ENCODE results near the gene POLG.

POLG gene

DNA sequence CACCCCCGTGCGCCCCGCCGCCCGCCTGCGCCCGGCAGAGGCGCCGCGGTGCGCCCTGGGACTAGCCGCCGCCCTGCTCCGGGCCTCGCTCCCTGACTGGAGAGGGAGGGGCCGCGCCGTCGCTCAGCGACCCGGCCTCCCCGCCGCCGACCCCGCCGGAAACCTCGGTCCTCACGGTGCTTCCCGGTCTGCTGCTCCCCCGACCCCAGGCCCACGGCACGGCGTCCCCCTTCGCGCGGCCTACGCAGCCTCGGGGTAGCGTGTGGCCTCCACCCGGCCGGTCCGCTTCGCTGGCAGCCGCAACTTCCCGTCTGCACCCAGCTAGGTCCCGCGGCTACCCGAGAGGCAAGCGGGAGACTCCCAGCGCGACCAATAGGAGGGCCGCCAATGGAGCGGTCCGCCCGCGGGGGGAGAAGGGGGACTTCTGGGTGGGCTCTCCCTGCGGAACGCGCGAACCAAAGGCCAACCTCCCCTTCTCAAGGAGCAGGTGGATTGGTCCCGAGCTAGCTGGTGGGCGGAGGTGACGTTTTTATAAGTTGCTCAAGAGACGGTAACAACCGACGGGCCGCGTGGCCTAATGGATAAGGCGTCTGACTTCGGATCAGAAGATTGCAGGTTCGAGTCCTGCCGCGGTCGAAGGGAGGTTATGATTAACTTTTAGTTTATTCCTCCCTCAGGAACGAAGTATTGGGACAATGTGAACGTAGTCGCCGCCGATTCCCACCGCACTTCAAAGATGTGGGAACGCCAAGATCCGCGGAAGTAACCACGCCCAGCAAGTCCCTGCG lies at the start of gene POLG:
Gene POLG, minus strand, starts transcription at position 315 of the 788 bp plus-strand sequence. CDS start 1,070 bp downstream, outside the sequence.
- DNase-seq, result peak; percentile 89

DNA sequence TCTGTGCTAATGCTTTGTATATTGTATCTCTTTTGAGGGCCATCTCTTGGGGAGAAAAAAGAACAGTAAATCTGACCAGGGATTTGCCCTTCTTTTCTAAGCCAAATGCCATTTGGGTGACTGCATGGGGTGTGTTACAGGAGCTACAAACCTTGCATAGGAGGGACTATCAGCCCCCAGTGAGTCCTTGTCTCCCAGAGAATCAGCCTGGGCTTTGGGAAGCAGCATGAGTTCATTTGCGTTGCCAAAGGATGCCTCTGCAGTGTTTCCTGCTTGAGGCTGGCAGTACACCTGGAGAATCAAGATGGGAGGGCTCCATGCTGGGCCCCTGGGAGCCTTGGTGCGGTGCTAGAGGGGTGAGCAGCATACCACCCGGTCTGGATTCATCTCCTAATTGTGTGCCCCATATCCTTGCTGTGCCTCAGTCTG lies 49.6 kb upstream of the POLG start:
- DNase-seq, result no peak

DNA sequence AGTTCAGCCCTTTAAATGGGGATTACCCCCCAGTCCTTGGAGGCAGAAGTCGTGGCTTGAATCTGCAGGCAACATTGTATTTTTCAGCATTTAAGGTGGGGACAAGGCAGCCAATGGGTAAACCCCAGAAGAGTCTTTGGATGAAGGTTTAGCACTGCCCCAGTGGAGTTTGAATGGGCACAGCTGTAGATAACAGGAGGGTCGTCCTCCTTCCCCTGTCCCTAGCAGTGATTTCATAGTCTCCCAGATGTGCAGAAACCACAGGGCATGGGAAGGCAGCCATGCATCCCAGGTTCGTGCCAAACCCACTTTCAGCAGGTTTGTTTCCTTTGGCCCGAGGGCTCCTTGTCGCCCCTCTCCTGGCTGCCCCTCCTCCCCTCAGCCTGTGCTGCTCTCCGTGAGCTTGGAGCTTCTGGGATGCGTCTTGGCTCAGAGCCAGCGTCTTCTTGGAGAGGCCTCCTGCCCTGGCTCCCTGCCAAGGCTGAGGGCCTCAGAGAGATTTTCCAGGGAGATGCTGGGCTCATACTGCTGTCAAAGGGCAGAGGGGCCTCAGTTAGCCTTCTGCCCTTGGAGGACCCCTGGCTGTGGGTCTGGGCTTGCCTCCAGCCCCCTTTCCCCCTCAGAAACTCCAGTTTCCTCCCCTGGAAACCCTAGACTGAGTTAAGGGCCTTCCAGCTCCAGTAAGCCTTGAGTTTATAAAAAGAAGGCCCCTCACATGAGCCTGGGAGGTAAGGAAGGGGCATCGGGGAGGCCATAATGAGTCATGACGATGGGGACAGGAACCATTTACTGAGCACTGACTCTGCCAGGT lies 48.9 kb upstream of the POLG start:
- peak; percentile 90 for DNase-seq

DNA sequence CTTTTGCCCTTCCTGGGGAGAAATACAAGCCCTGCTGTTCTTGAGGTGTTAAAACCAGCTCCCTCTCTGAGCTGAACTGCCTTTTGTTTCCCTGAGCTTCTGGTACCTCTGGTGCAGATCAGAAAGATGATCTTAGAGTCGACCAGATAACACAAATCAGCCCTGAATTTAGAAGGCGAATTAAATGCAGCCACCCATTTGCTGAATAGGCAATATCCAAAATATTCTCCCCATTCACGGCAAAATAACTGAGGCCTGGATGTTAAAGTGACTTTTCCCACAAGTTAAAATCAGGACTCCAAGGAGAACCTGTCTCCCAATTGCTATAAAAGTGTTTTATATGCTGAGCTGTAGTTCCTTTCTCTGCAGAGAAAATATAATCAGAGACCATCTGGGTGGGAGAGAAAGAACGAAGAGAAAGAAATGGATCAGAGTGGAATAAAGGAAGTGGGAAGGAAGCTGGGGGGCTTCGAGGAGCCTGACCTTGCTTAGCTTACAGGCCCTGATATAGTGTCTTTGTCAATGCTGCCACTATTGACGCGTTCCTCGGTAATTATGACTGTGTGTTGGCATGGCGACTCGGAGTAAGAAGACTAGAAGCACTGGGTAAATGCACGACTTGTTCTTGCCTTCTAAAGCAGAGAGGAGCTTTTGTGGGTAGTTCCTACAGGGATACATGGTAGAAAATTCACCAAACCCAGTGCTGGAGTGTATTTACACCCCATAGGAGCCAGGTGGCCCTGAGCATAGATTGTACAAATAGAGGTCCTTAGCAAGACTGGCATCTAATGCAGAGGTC lies 47.5 kb upstream of the POLG start:
- no peak for DNase-seq

DNA sequence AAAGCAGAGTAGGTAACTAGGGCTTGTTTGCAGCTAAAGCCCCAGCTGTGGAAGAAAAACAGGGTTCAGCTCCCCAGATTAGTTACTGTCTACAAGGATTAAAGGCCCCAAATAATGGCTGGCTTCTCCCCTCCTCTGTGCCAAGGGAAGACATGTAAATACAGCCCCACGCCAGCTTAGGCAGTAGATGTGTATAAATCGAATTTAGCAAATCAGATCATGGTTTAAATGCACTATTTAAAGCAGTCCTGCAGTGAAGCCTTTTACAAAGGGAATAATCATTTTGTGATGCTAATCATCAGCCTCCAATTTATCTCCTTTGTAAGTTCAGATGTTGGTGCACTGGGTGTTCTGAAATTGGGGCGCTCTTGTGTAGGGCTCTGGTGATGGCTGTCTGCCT lies 46.7 kb upstream of the POLG start:
- no peak for DNase-seq

DNA sequence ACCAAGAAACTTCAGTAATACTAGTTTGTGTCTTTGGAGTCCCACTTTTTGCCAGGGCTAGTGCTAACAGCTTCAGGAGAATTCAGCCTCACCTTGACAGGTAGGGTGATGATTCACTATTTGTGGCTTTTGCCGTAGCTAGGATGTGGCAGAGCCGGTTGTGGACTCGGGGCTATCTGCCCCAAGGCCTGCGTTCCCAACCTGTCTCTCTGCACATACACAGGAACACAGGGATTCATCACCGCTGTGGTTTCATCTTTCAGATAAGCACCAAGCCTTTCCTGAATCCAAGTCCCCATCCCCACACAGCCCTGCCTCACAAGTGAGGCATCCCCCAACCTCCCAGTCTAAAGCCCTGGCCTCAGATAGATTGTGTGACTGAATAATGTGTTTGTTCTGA lies 45.2 kb upstream of the POLG start:
- DNase-seq, result no peak

DNA sequence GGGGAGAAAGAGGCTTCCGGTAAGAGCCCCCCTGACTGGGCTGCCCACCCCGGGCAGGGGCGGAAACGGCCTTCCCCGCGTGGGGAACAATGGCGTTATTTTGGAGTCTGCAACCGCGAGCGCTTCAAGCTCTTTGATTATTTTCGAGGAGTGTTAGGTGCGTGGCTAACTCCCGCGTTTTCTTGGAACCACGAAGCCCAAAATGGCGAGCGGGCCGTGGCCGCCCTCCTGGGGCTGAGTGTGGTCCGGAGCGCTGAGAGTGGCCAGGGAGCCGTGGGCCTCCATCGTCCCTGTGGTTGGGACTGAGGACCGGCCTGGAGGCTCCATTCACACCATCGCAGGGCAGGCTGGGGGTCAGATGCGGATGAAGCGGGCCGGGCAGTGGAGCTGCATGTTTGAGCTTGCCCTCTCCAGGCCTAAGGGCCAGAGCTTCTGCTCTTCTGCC lies 44.6 kb upstream of the POLG start:
- DNase-seq, result no peak

DNA sequence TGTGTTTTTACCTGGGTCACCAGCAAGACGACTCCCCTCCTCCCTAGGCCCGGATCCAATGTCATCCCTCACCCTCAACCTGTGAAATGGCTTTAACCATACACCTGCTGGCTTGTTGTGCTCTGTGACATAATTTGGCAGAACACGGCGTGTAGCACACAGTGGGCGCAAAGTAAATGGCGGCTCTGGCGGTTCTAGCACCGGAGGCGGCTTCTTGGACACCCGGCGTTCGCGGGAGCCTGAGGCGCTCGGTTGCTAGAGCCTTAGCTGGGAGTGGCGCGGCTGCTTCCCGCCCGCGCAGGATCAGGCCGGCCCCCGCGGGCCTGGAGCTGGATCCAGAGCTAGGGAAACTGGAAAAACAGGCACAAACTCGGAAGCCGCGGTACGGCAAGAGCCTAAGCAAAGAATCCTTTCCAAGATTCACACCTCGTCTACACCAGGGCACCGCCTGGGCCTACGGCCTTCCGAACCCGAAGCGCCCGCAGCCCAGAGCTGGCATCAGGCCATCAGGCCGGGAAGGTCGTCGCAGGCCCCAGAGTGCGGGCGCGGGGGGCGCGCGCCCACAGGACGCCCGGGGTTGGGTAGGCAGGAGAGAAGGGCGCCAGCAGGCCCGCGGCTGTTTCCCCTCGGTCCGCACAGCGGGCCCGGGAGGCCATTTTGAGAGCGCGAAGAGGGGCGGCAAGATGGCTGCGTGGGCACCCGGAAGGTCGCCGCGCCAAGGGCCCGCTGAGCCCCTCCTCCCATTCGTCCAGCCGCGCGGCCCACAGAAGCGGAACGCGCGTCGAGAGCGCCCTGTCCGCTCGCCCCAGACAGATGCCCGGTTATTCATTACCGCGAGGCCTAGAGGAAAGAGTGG lies 43.9 kb upstream of the POLG start:
- DNase-seq, result no peak

DNA sequence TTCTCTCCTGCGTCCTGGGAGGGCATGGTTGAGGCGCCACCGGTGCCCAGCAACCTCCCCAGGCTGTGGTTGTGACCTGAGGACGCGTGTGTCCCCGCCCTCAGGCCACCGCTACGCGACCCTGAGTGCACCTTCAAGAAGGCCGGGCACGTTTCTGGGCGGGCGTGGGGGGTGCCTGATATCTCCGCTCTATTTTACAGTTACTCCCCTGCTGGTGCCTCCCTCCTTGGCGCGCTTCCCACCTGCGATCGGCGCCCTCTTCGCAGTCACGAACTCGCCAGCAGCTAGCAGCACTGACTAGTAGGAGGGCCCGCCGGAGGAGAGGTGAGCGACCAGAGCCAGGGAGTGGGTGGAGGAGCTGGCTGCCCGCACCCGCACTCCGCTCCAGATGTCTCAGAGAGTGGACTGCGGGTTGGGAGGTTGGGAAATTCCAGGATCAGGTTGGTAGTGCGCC lies 43.2 kb upstream of the POLG start:
- DNase-seq, result no peak

DNA sequence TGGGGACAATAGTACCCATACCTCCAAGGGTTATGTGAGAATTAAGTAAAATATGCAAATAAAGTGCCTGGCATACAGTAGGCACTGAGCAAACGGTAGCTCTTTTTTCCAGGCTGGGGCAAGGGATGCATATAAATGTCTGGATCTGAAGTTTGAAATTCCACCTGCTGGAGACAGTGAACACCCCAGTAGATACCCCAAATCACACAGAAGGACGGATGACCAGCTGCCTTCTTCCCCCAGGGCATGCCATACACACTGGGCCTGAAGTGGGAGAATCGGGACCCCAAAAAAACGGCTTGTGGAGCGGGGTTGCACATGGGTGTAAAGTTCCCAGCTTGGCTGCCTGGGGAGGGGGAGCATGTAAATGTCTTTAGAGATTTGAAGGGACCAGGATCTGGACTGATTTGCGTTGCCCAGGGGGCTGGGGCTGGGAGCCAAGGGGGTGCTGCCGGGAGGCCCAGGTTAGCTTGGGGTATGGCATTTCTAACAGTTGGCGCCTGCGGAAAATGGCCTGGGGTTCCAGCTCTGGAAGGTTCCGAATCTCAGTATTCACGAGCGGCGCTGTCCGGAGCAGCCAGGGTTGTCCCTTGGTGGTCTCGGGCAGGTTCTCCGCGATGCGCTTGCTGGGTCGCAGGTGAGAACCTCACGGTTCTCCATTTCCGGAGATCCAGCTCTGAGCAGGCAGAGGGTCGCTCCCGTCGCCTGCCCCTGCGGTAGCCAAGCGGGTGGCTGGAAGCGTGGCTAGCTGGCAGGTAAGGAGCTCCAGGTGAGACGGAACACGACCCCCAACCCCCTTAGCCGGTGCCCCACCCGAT lies 42.6 kb upstream of the POLG start:
- DNase-seq, result no peak

DNA sequence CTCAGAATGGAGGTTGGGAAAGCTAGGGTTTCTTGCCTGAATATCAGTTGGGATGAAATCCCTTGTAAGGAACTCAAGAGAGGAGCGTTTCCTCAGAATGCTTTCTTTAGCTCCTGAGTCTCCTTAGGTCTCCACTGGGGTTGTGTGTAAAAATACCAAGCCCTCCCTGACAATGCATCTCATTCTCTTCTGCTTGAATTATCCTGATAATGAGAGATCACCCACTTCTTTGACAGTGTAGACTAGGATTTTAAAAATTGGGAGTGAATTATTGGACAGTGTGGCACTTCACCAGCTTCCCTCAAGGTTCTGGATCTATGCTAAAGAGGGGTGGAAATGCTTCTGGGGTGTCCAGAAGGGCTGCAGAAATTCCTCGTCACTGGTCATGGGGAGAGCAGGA lies 41.8 kb upstream of the POLG start:
- no peak for DNase-seq

DNA sequence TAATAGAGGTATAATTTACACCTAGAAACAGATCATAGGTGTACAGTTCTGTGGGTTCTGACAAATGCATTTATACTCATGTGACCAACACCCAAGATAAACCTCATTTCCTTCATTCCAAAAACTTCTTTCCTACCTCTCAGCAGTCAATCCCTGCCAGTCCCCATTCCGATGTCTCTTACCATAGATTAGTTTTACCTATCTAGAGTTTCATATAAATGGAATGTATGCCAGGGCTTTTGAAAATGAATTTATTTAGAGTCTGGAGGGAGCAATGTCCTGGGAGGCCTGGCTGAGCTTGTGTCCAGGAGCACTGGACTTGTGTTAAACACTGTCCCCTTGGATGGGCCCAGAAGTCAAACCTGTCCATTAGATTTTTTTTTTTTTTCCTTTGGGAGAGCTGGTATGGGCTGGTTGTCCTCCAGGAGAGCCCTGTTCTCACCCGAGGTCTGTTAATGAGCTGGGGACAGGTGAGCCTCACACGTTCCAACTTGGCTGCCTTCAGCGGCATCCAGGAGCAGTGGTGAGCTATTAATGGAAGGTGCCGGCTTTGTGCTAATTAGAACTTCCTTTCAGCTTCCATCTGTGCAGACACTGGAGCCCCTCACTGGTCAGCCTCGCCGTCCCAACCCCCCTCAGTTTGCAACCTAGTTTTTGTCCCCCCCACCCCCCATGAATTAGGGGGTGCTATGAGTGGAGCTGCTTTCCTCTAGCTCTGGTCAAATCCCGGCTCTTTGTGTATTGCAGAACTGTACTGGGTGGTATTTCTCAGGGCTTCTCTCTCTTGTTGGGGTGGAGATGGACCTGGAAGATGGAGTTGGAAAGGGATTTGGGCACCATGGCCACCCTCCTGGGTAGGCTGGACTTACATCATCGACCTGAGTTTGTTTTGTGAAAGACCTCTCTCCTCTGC lies 40.7 kb upstream of the POLG start:
- DNase-seq, result no peak

DNA sequence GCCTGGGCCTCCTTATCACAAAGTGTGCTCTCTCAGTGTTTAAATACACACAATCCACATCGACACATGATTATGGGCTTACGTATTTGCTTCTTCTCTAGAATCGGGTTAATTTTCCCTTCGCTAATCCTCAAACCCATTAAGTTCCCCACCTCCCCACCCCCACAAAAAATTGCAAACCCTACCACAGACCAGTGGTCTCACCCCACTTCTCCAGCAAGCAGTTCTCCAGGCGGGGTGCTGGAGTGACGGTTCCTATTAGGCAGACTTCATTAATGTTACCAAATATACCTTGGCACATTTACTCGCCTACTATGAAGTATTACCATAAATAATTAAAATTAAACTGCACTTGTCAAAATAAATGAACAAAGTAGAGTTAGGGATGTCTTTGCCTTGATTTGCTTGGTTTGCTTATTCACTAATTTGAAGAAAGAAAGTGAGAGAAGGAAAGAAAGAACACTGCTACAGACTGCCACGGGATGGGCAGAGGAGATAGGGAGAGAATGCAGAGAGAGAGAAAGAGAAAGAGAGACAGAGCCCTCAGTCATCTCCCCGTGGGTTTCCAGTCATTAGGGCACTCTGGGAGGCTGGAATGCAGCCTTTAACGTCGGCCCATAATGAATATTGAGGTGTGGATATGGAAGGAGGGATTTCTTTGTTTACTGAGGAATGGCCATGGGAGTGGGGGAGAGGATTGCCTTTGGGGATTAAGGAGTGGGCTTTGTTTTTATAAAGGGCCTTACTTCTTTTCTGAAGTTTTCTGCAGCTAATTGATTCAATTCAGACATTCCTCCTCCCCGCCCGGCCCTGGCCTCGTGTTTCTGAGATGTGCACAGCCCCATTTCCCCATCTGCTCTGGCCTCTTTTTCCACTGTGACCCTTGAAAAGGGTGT lies 39.7 kb upstream of the POLG start:
- DNase-seq, result no peak

DNA sequence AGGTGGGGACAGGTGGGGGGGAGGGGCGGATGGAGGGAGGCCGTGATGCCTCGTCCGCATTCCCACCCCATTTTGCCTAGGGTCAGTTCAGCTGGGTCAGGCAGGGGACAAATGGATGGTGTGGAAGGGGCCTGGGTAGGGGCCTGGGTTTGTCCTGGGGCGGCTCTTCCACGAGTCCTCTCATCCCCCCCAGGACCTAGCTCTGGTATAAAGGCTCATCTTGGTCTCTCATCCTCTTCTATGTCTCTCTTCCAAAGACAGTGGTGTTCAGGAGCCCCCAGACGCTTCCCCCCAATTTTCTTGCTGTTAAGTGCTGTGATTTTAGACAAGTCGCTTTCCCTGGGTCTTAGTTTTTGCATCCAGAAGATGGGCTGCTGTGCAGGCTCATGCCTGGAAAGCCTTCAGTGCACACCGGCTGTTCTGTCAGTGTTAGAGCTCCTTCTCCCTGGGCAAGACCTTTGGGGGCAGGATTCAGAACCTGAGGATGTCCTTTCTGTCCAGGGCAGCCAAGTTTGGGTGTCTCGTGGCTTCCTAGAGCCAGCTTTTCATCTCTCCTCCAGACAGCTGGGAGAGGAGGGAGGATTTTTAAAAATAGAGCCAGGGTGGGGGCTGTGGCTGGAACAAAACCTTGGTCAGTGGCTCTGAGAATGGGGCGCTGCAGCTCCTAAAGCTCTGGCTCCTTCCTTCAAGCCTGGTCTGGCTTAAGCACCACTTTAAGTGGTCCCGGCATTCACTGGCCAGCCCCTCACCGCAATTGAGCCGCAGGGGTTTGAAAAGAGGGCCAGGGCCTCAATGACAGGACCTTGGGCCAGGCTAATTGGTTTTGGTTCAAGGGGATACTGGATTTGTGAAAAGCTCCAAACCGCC lies 37.7 kb upstream of the POLG start:
- DNase-seq, result no peak

DNA sequence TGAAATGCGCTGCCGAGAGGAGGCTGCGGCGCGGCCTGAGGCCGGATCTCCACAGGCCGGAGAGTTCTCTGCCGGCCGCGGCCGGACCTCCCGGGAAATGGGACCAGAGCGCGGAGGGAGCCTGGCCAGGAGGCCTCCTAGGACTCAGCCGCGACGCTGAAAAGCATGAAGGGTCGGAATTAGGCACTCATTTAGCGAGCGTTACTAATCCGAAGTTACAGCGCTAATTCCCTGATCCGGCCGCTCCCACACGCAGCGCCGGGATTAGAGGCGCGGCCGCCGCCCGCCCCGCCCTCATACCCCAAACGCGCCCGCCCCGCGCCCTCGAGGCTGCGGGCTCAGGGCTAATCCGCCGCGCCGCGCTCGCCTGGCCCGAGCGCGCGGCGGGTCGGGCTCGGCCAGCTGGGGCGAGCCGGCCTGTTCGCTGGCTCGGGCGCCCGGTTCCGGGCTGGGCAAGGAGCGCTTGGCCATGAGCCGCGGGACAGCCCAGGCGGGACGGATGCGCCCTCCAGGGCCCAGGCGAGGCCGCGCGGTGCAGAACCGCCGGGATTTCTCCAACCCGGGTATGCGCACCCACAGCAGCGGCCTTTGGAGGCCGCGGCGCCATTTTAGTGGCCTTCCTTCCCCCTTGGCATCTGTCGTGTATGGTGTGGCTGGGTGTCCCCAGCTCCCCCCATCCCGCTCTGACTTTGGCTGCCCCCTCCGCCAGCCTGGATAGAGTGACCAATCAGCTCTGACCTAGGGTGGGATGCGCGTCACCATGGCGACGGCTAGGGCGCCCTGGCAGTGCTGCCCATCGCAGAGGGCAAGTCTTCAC lies 36.8 kb upstream of the POLG start:
- DNase-seq, result no peak

DNA sequence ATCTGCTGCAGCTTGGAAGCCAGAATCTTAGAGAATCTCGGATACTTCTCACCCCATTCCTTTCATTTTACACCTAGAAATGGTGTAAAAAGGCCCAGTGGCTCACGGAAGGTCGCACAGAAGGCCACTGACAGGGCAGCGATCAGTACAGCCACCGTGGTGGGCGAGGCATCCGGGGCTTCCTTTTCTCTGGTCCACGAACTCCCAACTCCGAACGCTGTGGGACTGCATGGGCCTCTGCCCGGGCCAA lies 36.3 kb upstream of the POLG start:
- no peak for DNase-seq

Measured in NCI-H1105 (cell line).